SK-N-SH (cell line): ENCODE measurements around the gene TFEB. TPM values are rescaled to one million over a fixed set of nuclear protein-coding genes. Genes with fewer than 3 reads are reported as not detected.

ENCODE experiments used
- CTCF ChIA-PET: fragments of 300-600, 350-600 bp; formaldehyde crosslinking; extraction: SDS; loops from one replicate; lab custom pipeline; 2021; lab: Yijun Ruan, JAX
- POLR2A ChIA-PET: fragments of 350-600 bp; sonication (Branson Sonifier 250); formaldehyde crosslinking; extraction: SDS; loops from one replicate; lab custom pipeline; 2020; ENCODE audit warnings: antibody characterized with exemption, inconsistent platforms; lab: Yijun Ruan, JAX
- DNase-seq: peaks from one replicate; pipeline ENCODE4 v3.0.0; 2012
- H2AFZ ChIP-seq: fragments of 200-600 bp; sonication (generic); 2 replicates; pipeline ENCODE4 v1.8.1; 2016; ENCODE audit warnings: antibody characterized with exemption, mild to moderate bottlenecking, low read depth
- H3F3A ChIP-seq: fragments of 200-600 bp; sonication (generic); replicated peaks from 2 replicates; pipeline ENCODE3; 2016; ENCODE audit warnings: antibody characterized with exemption, mild to moderate bottlenecking; ENCODE audit not compliant: insufficient read depth
- H3K27ac ChIP-seq, 2 experiments: fragments of 200-500 bp in 1 of 2; fragments of 200-600 bp in 1 of 2; sonication (Bioruptor generic) in 1 of 2; sonication (generic), shearing (Covaris generic) in 1 of 2; 2 replicates each; pipeline versions ENCODE4 v1.5.1 to v1.6.1; 2014 to 2016; ENCODE audit warnings: low read depth in 2 of 2, inconsistent platforms in 1 of 2, low read length in 1 of 2, mild to moderate bottlenecking in 1 of 2, mixed read lengths in 1 of 2
- H3K27me3 ChIP-seq: fragments of 200-600 bp; sonication (generic), shearing (Covaris generic); 2 replicates; pipeline ENCODE4 v1.6.1; 2016; ENCODE audit warnings: mixed run types; ENCODE audit not compliant: insufficient read depth
- H3K36me3 ChIP-seq, 2 experiments: fragments of 200-500 bp in 1 of 2; fragments of 200-600 bp in 1 of 2; sonication (Bioruptor generic) in 1 of 2; sonication (generic) in 1 of 2; replicated peaks in 1 of 2; 2 replicates each; pipeline versions ENCODE3 to v1.5.1; 2014 to 2016; ENCODE audit warnings: low read length in 1 of 2, mild to moderate bottlenecking in 1 of 2; ENCODE audit not compliant: insufficient read depth in 2 of 2, control insufficient read depth in 1 of 2
- H3K4me1 ChIP-seq, 2 experiments: fragments of 200-500 bp in 1 of 2; fragments of 200-600 bp in 1 of 2; sonication (Bioruptor generic) in 1 of 2; sonication (generic), shearing (Covaris generic) in 1 of 2; 2 replicates each; pipeline versions ENCODE4 v1.5.1 to v1.6.1; 2014 to 2016; ENCODE audit warnings: low read depth in 1 of 2, low read length in 1 of 2, mixed run types in 1 of 2; ENCODE audit not compliant: insufficient read depth in 2 of 2, control insufficient read depth in 1 of 2
- H3K4me2 ChIP-seq: fragments of 200-600 bp; sonication (generic), shearing (Covaris generic); 2 replicates; pipeline ENCODE4 v1.6.1; 2017; ENCODE audit warnings: mixed run types
- H3K4me3 ChIP-seq, 2 experiments: fragments of 200-500 bp in 1 of 2; fragments of 200-600 bp in 1 of 2; sonication (Bioruptor generic) in 1 of 2; sonication (generic), shearing (Covaris generic) in 1 of 2; 2 replicates each; pipeline versions ENCODE4 v1.5.1 to v1.8.1; 2014 to 2016; ENCODE audit warnings: low read depth in 2 of 2, inconsistent platforms in 1 of 2, low read length in 1 of 2, mild to moderate bottlenecking in 1 of 2, mixed read lengths in 1 of 2, moderate library complexity in 1 of 2
- H3K79me2 ChIP-seq: fragments of 200-600 bp; sonication (generic); 2 replicates; pipeline ENCODE4 v1.8.1; 2017; ENCODE audit warnings: mild to moderate bottlenecking; ENCODE audit not compliant: insufficient read depth
- H3K9ac ChIP-seq: fragments of 200-600 bp; sonication (generic); 2 replicates; pipeline ENCODE4 v1.6.1; 2017; ENCODE audit warnings: mixed run types
- H3K9me2 ChIP-seq: fragments of 200-600 bp; sonication (generic); 2 replicates; pipeline ENCODE4 v1.6.1; 2017; ENCODE audit warnings: mixed run types
- H3K9me3 ChIP-seq: fragments of 200-600 bp; sonication (generic); 2 replicates; pipeline ENCODE4 v1.6.1; 2017; ENCODE audit warnings: mixed run types, mild to moderate bottlenecking, moderate library complexity
- H4K20me1 ChIP-seq: fragments of 200-600 bp; sonication (generic); 2 replicates; pipeline ENCODE4 v1.6.1; 2017; ENCODE audit warnings: mild to moderate bottlenecking, mixed run types; ENCODE audit not compliant: insufficient read depth
- CHD2 ChIP-seq: fragments of 150-350 bp; IDR thresholded peaks from 2 replicates; pipeline ENCODE4 v1.6.1; 2018; ENCODE audit warnings: low read length; ENCODE audit not compliant: partially characterized antibody
- ELF1 ChIP-seq: IDR thresholded peaks from 2 replicates; pipeline ENCODE4 v1.4.0; 2012
- EP300 ChIP-seq, 2 experiments: IDR thresholded peaks; 2 replicates each; pipeline versions ENCODE4 v1.4.0 to v1.6.1; 2012; ENCODE audit warnings: borderline replicate concordance in 1 of 2, low read depth in 1 of 2, low read length in 1 of 2
- FOXJ3 ChIP-seq: sonication (generic); formaldehyde crosslinking; IDR thresholded peaks from 2 replicates; pipeline ENCODE4 v1.5.1; 2020; ENCODE audit warnings: mild to moderate bottlenecking, missing genetic modification reagents
- GABPA ChIP-seq: IDR thresholded peaks from 2 replicates; pipeline ENCODE4 v1.4.0; 2012; ENCODE audit warnings: low read depth, mild to moderate bottlenecking
- GATA2 ChIP-seq: sonication (generic); formaldehyde crosslinking; IDR thresholded peaks from 2 replicates; pipeline ENCODE4 v1.5.0; 2020; ENCODE audit warnings: mild to moderate bottlenecking, missing genetic modification reagents
- JUND ChIP-seq: IDR thresholded peaks from 2 replicates; pipeline ENCODE4 v1.4.0; 2012
- MEF2A ChIP-seq: IDR thresholded peaks from 2 replicates; pipeline ENCODE4 v1.4.0; 2012; ENCODE audit warnings: low read depth, borderline replicate concordance
- NFIC ChIP-seq: IDR thresholded peaks from 2 replicates; pipeline ENCODE4 v1.4.0; 2012; ENCODE audit warnings: borderline replicate concordance
- NRF1 ChIP-seq: IDR thresholded peaks from 2 replicates; pipeline ENCODE4 v1.6.1; 2012; ENCODE audit warnings: low read depth, mild to moderate bottlenecking, low read length
- RAD21 ChIP-seq: IDR thresholded peaks from 2 replicates; pipeline ENCODE4 v1.6.1; 2012; ENCODE audit warnings: mild to moderate bottlenecking, low read length
- RFX5 ChIP-seq: IDR thresholded peaks from 2 replicates; pipeline ENCODE4 v1.6.1; 2012; ENCODE audit warnings: mild to moderate bottlenecking, improper control_type of control experiment, low read length
- RXRA ChIP-seq: IDR thresholded peaks from 2 replicates; pipeline ENCODE4 v1.4.0; 2012; ENCODE audit warnings: low read depth, mild to moderate bottlenecking, borderline replicate concordance
- SIN3A ChIP-seq: IDR thresholded peaks from 2 replicates; pipeline ENCODE4 v1.6.1; 2012; ENCODE audit warnings: low read depth, mild to moderate bottlenecking, low read length, moderate library complexity, borderline replicate concordance
- YY1 ChIP-seq: IDR thresholded peaks from 2 replicates; pipeline ENCODE4 v1.4.0; 2012; ENCODE audit warnings: low read depth, mild to moderate bottlenecking
- WGBS: methylation state at CpG from one replicate; pipeline ENCODE4 v1.1.6; 2017; ENCODE audit warnings: low lambda C conversion rate; 5-methylcytosine and 5-hydroxymethylcytosine counted together
- polyA plus RNA-seq, 3 experiments: library from polyadenylated mRNA; depleted of rRNA; stranded (reverse); fragments of >200 nt; gene quantifications; 2 replicates each; pipeline ENCODE4 v1.2.3, GENCODE V29; 2012
- TF ChIP-seq, protein P1 (sequence below): IDR thresholded peaks from 2 replicates; pipeline ENCODE4 v1.4.0; 2012; ENCODE audit warnings: low read depth
- TF ChIP-seq, protein P2 (sequence below): IDR thresholded peaks from 2 replicates; pipeline ENCODE4 v1.4.0; 2012; ENCODE audit warnings: low read depth, borderline replicate concordance
- TF ChIP-seq, protein P3 (sequence below): IDR thresholded peaks from 2 replicates; pipeline ENCODE4 v1.6.1; 2012; ENCODE audit warnings: mild to moderate bottlenecking, low read depth, low read length, moderate library complexity

TFEB gene
- polyA plus RNA-seq, 1 of the 3 experiments (the other 2 are of a cell fraction), result 6.2 TPM

DNA sequence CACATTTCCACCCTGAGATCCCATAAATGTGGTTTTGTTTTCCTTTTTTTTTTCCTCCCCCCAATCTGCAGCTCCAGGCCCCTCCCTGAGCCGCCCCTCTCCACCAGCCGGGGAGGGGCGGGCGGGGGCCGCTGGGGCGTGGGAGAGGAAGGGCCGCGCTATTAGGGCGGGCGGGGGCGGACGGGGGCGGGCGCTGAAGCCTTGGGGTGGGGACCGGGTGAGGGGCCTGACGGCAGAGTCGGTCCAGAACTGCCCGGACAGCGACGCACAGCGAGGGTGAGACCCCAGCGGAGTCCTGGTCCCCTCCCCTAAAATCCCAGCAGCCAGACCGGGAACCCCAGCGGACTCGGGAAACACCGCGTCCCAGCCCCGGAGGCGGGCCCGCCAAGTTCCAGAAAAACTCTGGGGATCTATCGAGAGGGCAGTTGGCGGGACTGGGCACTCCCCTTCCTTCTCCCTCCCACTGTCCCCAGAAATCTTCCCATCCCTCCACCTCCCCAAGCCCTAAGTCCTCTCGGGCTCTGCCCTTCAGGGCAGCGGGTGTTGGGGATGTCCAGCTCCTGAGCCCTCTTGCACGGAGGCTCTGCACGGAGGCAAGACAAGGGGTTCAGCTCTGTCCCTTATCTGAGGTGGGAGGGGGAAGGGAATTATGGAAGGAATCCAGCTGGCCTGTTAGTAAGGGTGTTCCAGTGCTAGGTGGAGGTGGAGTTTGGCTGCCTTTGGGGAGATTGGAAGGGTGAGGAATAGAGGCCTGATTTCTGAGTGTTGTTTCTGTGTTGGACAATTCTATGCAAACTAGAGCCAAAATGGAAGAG, 45.4 kb upstream of the TFEB start, which contains the start of gene PRICKLE4:
Gene PRICKLE4 (plus strand): TSS at position 232 of the 815 bp plus-strand sequence. CDS start 2,692 bp downstream, outside the sequence.
- CTCF ChIA-PET, result interaction anchor here (0.7 to 8.9 kb wide), 6 partner anchors 12 to 412 kb away, joined by 3 to 118 read pairs (median 4); partner anchors contain the start of gene TFEB
- Histone ChIP-seq H4K20me1 (no peaks in the 10 kb centered on the region), H3K36me3 (peaks cover 8 to 15% of the 10 kb centered on the region in 2 experiments), H3K27me3 (no peaks in the 10 kb centered on the region), H3K4me3 (peak within 1 kb of the TSS; percentile 52 to 77)
- TF ChIP-seq, protein P1, sequence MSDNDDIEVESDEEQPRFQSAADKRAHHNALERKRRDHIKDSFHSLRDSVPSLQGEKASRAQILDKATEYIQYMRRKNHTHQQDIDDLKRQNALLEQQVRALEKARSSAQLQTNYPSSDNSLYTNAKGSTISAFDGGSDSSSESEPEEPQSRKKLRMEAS, result 0 out of 2 replicates have a peak, but pooled peaks have one; percentile 35
- TF ChIP-seq CHD2, result no peak
- TF ChIP-seq, all 33 proteins: peak for 1
- no peaks in the 10 kb centered on the region for H3F3A ChIP-seq
- H2AFZ ChIP-seq, result peak within 1 kb of the TSS; percentile 82
- H3K9me3 ChIP-seq, result no peaks in the 10 kb centered on the region
- WGBS, result 3% methylated on average over 15 of the region's 36 CpGs
- H3K79me2 ChIP-seq, result peaks cover 13% of the 10 kb centered on the region
- H3K4me1 ChIP-seq, result peaks cover 14 to 19% of the 10 kb centered on the region in 2 experiments; a peak in 2 of 4 replicates
- H3K9me2 ChIP-seq, result no peaks in the 10 kb centered on the region
- H3K4me2 ChIP-seq, result peak within 1 kb of the TSS; percentile 99
- H3K9ac ChIP-seq, result peak within 1 kb of the TSS; percentile 69
- DNase-seq, result peak; percentile 71
- POLR2A ChIA-PET, result interaction anchor here (1.6 kb wide), 1 partner anchor 47 kb away, joined by 8 read pairs; no protein-coding TSS in a partner anchor
- H3K27ac ChIP-seq, result peak within 1 kb of the TSS; percentile 40 to 87

DNA sequence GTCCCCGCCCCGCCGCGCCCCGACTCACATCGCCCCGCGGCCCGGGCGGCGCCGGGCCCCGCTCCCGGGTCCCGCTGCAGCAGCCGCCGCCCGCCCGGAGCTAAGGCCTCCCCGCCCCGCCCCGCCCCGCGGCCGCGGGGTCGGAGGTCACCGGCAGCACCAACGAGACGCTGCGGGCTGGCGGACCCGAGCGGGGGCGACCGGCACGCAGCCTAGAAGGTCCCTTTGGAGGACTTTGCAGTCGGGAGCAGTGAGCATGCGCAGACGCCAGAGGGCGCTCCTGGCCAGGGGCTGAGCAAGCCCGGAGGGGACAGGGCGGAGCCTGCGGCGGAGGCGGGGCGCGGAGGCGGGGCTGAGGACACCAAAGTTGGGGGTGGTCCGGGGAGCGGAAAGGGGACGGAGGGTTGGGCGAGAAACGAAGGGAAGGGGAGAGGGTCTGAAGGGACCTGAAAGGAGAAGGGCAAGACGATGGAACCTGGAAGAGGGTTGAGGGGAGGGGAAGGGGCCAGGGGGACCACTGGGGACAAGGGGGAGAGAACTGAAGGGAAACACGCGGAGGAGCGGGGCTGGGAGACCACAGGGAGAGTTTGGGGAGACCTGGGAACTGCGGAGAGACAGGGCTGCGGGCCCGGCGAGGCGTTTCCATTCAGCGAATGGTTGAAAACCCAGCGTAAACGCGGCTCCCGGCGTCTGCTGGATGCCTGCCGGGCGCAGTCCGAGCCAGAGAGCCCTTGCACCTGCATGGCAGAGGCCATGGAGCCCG, 44.6 kb upstream of the TFEB start, which contains the start of gene FRS3:
Gene FRS3 (minus strand): TSS at position 113 of the 763 bp plus-strand sequence. CDS start 2,913 bp downstream, outside the sequence.
- WGBS, result under 1% methylated on average over 29 of the region's 73 CpGs
- H3K27ac ChIP-seq, result peak within 1 kb of the TSS; percentile 40 to 87; a peak in 3 of 4 replicates
- CTCF ChIA-PET, result interaction anchor here (0.8 to 8.9 kb wide), 3 partner anchors 45 to 265 kb away, joined by 4 to 118 read pairs (median 7); partner anchors contain the start of gene TFEB
- no peak for TF ChIP-seq ELF1
- TF ChIP-seq, protein P2, sequence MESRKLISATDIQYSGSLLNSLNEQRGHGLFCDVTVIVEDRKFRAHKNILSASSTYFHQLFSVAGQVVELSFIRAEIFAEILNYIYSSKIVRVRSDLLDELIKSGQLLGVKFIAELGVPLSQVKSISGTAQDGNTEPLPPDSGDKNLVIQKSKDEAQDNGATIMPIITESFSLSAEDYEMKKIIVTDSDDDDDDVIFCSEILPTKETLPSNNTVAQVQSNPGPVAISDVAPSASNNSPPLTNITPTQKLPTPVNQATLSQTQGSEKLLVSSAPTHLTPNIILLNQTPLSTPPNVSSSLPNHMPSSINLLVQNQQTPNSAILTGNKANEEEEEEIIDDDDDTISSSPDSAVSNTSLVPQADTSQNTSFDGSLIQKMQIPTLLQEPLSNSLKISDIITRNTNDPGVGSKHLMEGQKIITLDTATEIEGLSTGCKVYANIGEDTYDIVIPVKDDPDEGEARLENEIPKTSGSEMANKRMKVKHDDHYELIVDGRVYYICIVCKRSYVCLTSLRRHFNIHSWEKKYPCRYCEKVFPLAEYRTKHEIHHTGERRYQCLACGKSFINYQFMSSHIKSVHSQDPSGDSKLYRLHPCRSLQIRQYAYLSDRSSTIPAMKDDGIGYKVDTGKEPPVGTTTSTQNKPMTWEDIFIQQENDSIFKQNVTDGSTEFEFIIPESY, result no peak
- peak; percentile 85 for TF ChIP-seq RAD21
- TF ChIP-seq YY1, result no peak
- no peak for TF ChIP-seq MEF2A
- TF ChIP-seq JUND, result no peak
- TF ChIP-seq SIN3A, result peak; percentile 87; the same call in 1 of the 2 replicates
- peak; percentile 48; the same call in 1 of the 2 replicates for TF ChIP-seq GABPA
- TF ChIP-seq NFIC, result no peak
- TF ChIP-seq, protein P3, sequence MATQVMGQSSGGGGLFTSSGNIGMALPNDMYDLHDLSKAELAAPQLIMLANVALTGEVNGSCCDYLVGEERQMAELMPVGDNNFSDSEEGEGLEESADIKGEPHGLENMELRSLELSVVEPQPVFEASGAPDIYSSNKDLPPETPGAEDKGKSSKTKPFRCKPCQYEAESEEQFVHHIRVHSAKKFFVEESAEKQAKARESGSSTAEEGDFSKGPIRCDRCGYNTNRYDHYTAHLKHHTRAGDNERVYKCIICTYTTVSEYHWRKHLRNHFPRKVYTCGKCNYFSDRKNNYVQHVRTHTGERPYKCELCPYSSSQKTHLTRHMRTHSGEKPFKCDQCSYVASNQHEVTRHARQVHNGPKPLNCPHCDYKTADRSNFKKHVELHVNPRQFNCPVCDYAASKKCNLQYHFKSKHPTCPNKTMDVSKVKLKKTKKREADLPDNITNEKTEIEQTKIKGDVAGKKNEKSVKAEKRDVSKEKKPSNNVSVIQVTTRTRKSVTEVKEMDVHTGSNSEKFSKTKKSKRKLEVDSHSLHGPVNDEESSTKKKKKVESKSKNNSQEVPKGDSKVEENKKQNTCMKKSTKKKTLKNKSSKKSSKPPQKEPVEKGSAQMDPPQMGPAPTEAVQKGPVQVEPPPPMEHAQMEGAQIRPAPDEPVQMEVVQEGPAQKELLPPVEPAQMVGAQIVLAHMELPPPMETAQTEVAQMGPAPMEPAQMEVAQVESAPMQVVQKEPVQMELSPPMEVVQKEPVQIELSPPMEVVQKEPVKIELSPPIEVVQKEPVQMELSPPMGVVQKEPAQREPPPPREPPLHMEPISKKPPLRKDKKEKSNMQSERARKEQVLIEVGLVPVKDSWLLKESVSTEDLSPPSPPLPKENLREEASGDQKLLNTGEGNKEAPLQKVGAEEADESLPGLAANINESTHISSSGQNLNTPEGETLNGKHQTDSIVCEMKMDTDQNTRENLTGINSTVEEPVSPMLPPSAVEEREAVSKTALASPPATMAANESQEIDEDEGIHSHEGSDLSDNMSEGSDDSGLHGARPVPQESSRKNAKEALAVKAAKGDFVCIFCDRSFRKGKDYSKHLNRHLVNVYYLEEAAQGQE, result no peak
- TF ChIP-seq NRF1, result peak; percentile 52
- no peak for TF ChIP-seq FOXJ3 (CRISPR knock-in tag)
- no peak for TF ChIP-seq RXRA
- TF ChIP-seq, protein P1, result peak; percentile 57
- no peak for TF ChIP-seq GATA2
- no peak; the same call in 1 of the 2 replicates for TF ChIP-seq RFX5
- TF ChIP-seq EP300 (IDR thresholded peaks at IDR 0.05; ENCODE audit: borderline replicate concordance in 1 of 2, low read depth in 1 of 2, low read length in 1 of 2), result peak in 1 of 2 experiments; percentile 8; a peak in 2 of 4 replicates

More for the DNA sequence above, 44.6 kb upstream of the TFEB start, which contains the start of gene FRS3:
- Histone ChIP-seq H3K27me3 (no peaks in the 10 kb centered on the region), H3K4me1 (peaks cover 14% of the 10 kb centered on the region in 2 experiments; a peak in 2 of 4 replicates), H4K20me1 (no peaks in the 10 kb centered on the region), H3K9ac (peak within 1 kb of the TSS; percentile 72), H3K9me2 (no peaks in the 10 kb centered on the region), H3K79me2 (peaks cover 13% of the 10 kb centered on the region), H3F3A (no peaks in the 10 kb centered on the region), H3K4me2 (peak within 1 kb of the TSS; percentile 99), H3K36me3 (peaks cover 15 to 18% of the 10 kb centered on the region in 2 experiments), H3K9me3 (no peaks in the 10 kb centered on the region), H3K4me3 (peak within 1 kb of the TSS; percentile 52 to 82), H2AFZ (peak within 1 kb of the TSS; percentile 82)
- peak; percentile 99 for DNase-seq
- POLR2A ChIA-PET, result interaction anchor here (1.0 kb wide), 1 partner anchor 268 kb away, joined by 3 read pairs; no protein-coding TSS in a partner anchor
